Activated T-helper 9 cell treated with anti-CD3 and anti-CD28 coated beads, Interleukin-2, amount 50 U/mL, for 16 hours (primary cell): ENCODE measurements around the gene PPP1R12C.
"Not testable (repeated sequence)": the region's sequence is repeated elsewhere in the genome, so short reads cannot be mapped to it uniquely, and the experiment has no call there.

ENCODE experiments used
- DNase-seq: peaks from one replicate; pipeline ENCODE4 v3.0.0-alpha.2; 2020; ENCODE audit warnings: low read depth

Gene PPP1R12C

DNA sequence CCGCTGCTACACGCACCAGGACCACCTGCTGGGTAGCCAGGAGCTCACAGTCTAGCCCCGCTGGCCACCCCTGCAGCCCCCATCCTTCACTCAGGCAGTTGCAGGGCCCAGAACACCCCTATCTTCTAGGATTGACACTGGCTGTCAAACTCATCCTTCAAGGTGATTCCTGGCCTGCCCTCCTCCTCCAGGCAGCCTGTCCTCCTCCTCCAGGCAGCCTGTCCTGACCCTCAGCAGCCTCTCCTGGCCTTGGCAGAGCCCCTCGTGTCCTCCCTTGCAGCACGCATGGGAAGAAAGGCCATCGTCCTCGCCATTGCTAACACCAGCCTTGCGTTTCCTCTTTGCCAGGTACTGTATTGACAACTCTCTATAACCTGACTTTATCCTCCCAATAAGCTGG is 45.5 kb downstream of the PPP1R12C start:
- no peak for DNase-seq

DNA sequence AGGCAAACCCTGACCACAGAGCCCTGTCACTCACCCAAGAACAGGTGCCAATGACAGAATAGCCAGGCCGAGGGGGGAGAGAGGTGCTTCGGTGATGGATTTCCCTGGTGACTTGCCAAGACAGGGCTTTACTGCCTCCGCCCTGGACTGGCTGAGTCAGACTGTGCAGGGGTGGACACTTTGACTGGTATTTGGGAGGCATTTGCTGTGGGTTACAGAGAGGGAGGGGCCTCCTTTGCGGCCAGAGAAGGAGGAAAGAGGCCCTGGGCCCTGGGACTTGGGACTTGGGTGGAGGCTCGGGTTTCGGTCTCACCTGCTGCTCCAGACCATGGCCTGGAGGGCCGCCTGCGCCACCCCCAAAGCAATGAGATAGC is 46.3 kb downstream of the PPP1R12C start:
- no peak for DNase-seq

- no peak for DNase-seq
Observed at GRCh38 chr19:55070466-55071128, 46.8 kb downstream of the PPP1R12C start.

GRCh38 chr19:55069865-55070197 is 47.6 kb downstream of the PPP1R12C start:
- no peak for DNase-seq

GRCh38 chr19:55068950-55069864 is 48.2 kb downstream of the PPP1R12C start:
- DNase-seq: no peak

GRCh38 chr19:55067869-55068268 is 49.6 kb downstream of the PPP1R12C start:
- no peak for DNase-seq

- DNase-seq: no peak
Observed at GRCh38 chr19:55066107-55066709, 51.2 kb downstream of the PPP1R12C start.

- DNase-seq: not testable (repeated sequence)
Observed at GRCh38 chr19:55065516-55065915, 51.9 kb downstream of the PPP1R12C start.

DNA sequence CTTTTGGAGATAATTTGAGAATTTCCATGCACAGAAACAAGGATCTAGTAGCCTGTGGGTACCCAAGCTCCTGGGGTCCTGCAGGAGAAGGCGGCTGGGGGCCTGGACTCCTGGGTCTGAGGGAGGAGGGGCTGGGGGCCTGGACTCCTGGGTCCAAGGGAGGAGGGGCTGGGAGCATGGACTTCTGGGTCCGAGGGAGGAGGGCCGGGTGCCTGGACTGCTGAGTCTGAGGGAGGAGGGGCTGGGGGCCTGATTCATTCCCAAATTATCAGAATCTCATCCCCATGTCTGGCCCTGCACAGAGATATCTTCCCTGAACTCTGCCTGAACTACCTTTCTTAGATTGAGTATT is 54.0 kb downstream of the PPP1R12C start:
- no peak for DNase-seq

- peak; percentile 95 for DNase-seq
Observed at GRCh38 chr19:55062735-55063491, 54.5 kb downstream of the PPP1R12C start, which contains the start of gene RDH13. Gene RDH13, minus strand, starts transcription at chr19:55063148. Its CDS starts 116 bp downstream, at chr19:55063032.

DNA sequence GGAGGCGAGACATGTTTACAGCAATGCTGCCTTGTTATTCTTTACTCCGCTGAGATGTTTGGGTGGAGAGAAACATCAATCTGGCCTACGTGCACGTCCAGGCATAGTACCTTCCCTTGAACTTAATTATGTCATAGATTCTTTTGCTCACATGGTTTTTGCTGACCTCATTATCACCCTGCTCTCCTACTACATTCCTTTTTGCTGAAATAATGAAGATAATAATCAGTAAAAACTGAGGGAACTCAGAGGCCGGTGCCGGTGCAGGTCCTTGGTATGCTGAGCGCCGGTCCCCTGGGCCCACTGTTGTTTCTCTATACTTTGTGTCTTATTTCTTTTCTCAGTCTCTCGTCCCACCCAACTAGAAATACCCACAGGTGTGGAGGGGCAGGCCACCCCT is 57.1 kb downstream of the PPP1R12C start:
- not testable (repeated sequence) for DNase-seq

DNA sequence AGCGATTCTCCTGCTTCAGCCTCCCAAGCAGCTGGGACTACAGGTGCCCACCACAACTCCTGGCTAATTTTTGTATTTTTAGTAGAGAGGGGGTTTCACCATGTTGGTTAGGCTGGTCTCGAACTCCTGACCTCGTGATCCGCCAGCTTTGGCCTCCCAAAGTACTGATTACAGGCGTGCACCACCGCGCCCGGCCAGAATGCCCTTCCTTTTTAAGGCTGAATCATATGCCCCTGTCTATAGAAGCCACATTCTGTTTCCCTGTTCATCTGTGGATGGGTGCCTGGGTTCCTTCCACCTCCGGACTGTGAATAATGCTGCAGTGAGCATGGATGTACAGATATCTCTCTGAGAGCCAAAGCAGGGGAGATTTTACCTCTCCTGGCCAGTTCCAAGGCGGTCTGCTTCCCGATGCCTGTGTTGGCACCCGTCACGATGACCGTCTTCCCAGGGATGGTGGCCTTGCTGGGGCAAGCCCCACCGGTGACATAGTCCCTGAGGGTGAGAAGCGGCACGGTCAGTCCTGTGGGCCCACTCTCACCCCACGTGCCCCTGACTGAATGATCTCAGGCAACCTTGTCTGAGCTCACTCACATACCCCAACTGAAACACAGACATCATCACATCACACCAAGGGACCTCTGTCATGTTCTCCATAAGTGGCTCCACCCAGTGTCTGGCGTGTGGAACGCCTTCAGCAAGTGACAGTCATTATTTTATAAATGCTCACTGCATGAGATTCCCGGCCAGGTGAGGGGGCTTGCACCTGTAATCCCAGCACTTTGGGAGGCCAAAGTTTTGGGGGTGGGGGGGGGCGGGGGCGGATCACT is 58.4 kb downstream of the PPP1R12C start:
- DNase-seq: no peak

DNA sequence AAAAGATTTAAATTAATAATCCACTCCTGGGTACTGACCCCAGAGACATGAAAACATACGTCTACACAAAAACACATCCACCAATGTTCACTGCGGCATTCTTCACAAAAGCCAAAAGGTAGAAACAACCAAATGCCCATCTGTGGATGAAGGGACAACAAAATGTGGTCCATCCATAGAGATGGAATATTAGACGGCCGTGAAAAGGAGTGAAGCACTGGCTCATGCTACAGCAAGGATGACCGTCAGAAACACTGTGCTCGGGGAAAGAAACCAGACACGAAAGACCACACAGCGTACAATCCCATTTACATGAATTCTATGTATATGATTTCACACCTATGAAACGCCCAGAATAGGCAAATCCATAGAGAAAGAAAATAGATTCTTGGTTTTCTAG is 60.6 kb downstream of the PPP1R12C start:
- DNase-seq: no peak

DNA sequence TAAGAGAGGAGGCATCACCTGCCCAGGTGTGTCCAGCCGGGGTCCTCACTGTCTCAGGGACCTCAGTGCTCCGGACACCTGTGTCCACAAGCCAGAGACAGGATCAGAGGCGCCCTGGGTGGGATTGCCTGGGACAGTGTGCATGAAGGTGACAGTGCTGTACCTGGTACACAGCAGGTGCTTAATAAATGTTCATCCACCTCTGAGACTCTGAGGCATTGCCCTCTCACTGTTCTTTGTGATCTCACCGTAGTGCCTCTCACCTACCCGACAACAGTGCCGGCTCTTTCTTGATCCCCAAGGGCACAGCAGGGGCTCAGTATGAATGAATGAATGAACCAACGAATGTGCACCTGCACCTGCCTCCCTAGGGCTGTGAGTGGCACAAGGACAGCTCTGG is 63.7 kb downstream of the PPP1R12C start:
- no peak for DNase-seq

DNA sequence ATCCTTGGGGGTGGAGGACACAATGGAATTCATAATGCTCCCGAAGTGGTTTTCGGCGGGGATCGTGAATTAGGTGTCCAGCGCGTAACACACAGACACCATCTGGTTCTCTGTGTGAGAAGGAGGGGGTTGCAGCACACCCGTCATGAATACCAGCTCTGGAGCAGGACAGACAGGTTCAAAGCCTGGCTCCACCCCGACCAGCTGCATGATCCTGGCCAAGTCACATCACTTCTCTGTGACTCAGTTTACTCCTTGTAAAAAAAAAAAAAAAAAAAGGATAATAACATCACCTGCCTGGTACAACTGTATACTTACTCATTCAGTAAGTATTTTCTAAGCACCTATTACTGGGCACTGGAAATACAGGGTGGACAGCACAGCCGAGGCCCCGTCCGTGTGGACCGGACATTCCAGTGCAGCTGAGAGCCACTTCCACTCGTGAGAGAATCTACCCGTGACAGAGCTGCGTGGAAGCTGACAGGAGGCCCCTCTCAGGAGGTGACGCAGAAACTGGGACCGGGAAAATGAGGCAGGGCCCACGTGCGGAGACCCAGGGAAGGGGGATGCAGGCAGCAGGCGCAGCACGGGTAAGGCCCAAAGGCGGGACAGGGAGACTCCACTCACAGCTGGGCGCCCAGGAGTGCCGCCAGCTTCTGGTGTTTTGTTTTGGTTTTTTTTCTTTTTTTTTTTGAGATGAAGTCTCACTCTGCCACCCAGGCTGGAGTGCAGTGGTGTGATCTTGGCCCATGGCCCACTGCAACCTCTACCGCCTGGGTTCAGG is 66.5 kb downstream of the PPP1R12C start:
- DNase-seq: no peak

- DNase-seq: no peak
Observed at GRCh38 chr19:55048446-55048845, 69.0 kb downstream of the PPP1R12C start.

GRCh38 chr19:55047951-55048350 is 69.5 kb downstream of the PPP1R12C start:
- no peak for DNase-seq

DNA sequence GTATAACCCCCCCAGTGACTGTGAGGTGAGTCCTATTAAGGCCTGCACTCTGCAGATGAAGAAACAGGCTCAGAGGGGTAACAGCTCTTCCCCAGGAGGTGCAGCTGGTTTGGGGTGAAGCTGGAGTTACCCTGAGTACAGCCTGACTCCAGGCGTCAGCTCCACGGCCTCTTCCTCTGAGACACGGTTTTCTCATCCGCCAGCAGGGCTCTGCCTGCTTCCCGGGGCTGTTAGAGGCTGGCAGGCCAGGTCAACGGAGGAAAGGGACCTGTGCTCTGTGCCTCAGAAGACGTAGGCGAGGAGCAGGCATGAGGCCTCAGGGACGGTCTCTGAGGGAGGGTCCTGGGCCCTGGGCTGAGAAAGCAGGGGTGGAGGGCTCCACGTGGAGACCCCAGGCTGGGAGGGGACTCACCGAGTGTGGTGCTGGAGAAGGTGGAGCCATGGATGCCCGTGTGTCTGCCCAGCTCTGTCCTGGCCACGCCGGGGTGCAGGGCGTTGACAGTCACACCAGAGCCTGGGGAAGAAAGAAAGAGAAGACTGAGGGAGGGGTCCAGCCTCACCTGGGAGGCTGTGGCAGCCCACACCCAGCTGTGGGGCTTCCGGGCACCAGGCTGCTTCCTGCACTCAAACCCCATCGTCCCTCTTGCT is 70.3 kb downstream of the PPP1R12C start:
- no peak for DNase-seq

GRCh38 chr19:55044771-55045716 is 72.4 kb downstream of the PPP1R12C start:
- DNase-seq: no peak
